ENCODE results near the gene RAB29. TPM values are rescaled to one million over a fixed set of nuclear protein-coding genes. Genes with fewer than 3 reads are reported as not detected.

The RAB29 gene
- total RNA-seq, 2 experiments from 2014 or later: 29.3 to 29.4 TPM

DNA sequence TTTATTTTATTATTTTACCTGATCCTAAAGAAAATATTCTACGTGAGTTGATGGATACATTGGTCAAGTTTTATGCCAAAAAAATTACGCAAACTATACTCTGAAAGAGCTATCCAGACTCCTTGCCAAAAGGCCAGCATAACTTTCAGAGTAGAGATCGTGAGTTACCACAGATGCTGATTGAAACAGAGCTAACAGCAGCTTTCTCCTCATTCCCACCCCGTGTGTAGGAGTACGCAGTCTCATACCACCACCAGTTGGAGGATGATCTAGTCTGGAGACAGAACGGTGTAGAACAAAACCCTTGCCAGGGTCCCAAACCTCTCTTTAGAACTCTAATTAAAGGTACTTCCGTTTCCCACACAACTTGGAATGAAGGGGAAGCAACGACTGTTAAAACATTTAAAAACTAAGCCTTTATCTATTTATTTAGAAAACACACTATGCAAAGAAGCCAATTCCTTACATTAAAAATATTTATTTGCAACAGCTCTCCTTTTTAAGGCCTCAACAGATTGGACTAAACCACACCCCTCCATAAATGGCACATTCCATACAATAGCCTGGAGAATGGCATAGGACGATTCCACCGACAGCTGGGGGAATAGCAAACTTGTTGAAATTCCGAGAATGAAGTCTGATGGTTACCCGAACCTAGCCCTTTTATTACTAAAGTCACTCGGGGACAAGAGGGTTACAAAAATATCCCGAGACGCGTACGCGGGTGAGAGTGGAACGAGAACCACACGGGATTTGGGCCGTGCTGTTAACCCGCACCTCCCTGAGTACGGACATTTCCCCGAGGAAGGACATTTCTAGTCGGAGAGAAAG, 26.7 kb downstream of the RAB29 start:
- H3K9me3 Mint-ChIP-seq (ENCODE audit: low read depth): no peaks in the 10 kb centered on the region
- peaks cover 34% of the 10 kb centered on the region for H3K36me3 Mint-ChIP-seq (ENCODE audit: low read depth)
- H3K4me3 Mint-ChIP-seq: peak overlapping the region; percentile 87
- peak overlapping the region; percentile 93 for H3K27ac Mint-ChIP-seq
- ATAC-seq (peak; percentile 15), DNase-seq (peak; percentile 65)
- POLR2A ChIA-PET: interaction anchor here (0.5 to 2.1 kb wide), 16 partner anchors 13 to 887 kb away, joined by 3 to 24 read pairs (median 4); partner anchors contain the start of genes DYRK3, ELK4, RAB29 and RBBP5
- intact Hi-C loops (cut with DNase I, micrococcal nuclease): loop anchor here (1.0 to 5.0 kb wide), 8 partner anchors 27 to 1242 kb away; partner anchors contain the start of genes RAB29 (in 2 of the 2), SLC41A1 (in 2 of the 2), DSTYK (in 1 of the 2) and ELK4 (in 1 of the 2)
- peaks cover 42% of the 10 kb centered on the region for H3K4me1 Mint-ChIP-seq
- no peaks in the 10 kb centered on the region for H3K27me3 Mint-ChIP-seq
- CTCF ChIA-PET: interaction anchor here (0.7 to 2.1 kb wide), 5 partner anchors 10 to 90 kb away, joined by 3 to 11 read pairs (median 3); no protein-coding TSS in a partner anchor

DNA sequence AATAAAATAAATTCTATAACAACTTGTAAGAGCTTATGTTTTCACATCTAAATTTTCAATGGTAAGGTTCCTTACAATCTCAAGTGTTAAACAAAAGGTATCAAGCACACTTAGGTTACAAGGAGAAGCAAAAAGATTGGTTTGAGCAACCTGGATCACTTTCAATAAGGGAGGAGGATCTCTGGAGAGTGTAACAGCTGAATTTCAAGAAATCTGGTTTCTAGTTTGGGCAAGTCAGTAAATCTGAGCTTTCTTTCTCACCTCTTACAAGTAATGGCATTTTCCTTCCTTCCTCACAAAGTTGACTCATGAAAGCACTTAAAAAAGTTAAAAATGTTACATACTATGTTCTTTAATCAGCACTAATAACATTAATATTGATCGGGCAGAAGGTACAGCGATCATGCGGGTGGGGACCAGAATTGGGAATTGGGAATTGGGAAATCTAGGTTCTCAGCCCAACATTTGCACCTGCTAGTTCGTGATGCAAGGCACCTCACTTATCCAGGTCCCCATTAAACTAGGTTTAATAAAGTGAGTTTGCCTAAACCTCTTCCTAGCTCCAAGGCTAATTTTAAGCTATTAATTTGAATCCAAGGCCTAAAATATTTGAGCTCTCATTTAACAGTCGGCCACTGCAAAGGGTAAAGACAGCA, 28.4 kb downstream of the RAB29 start:
- H3K4me3 Mint-ChIP-seq: peak overlapping the region; percentile 87
- no peak for DNase-seq
- intact Hi-C loops (cut with DNase I, micrococcal nuclease): loop anchor here in 1 of 2 experiments (1.0 to 5.0 kb wide), 2 partner anchors 12 to 535 kb away; partner anchors contain the start of gene DSTYK
- no peak for ATAC-seq
- H3K4me1 Mint-ChIP-seq: peaks cover 56% of the 10 kb centered on the region
- ChIA-PET POLR2A (interaction anchor here (1.2 kb wide), 1 partner anchor 26 kb away, joined by 9 read pairs; no protein-coding TSS in a partner anchor), CTCF (interaction anchor here (0.8 to 2.7 kb wide), 7 partner anchors 8 to 155 kb away, joined by 3 to 18 read pairs (median 4); no protein-coding TSS in a partner anchor)
- H3K27ac Mint-ChIP-seq: peak overlapping the region; percentile 37
- H3K27me3 Mint-ChIP-seq: no peaks in the 10 kb centered on the region
- H3K9me3 Mint-ChIP-seq (ENCODE audit: low read depth): no peaks in the 10 kb centered on the region
- H3K36me3 Mint-ChIP-seq (ENCODE audit: low read depth): peaks cover 37% of the 10 kb centered on the region

DNA sequence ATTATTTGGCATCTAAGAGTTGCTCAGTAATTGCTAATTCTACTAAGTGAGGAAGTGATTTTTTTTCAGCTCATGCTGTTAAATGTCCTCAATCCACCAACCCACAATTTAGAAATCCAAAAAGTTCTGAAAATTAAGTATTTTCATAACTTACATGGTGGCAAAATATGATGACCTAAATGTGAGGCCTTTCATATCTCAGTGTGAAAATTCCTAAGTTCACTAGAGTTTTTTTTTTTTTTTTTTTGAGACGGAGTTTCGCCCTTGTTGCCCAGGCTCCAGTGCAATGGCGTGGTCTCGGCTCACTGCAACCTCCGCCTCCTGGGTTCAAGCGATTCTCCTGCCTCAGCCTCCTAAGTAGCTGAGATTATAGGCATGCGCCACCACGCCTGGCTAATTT, 30.9 kb downstream of the RAB29 start:
- POLR2A ChIA-PET: interaction anchor here (1.5 kb wide), 1 partner anchor 33 kb away, joined by 4 read pairs; no protein-coding TSS in a partner anchor
- Mint-ChIP-seq H3K9me3 (ENCODE audit: low read depth) (no peaks in the 10 kb centered on the region), H3K27me3 (no peaks in the 10 kb centered on the region), H3K27ac (no peak overlapping the region), H3K36me3 (ENCODE audit: low read depth) (peaks cover 35% of the 10 kb centered on the region), H3K4me3 (no peak overlapping the region), H3K4me1 (peaks cover 59% of the 10 kb centered on the region)
- intact Hi-C loops (cut with DNase I, micrococcal nuclease): no loop called here
- DNase-seq (no peak), ATAC-seq (no peak)
- CTCF ChIA-PET: interaction anchor here (2.7 kb wide), 1 partner anchor 33 kb away, joined by 18 read pairs; no protein-coding TSS in a partner anchor

DNA sequence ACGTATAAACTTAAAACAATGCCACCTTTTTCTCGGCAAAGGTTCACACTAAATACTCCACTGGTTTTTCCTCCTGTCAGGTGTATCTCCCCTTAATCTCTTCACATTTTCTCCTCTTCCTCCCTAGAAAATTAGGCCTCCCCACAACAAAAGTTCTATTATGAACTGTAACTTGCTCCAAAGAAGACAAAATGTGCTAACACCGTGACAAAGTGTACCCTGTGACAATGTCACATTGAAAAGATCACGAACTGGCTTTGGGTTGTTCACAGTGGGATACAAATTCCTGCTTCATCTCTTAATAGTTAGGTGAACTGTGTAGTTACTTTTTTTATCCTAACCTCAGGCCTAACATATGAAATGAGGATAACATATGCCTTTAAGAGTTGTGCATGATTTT, 31.3 kb downstream of the RAB29 start:
- no peak overlapping the region for H3K4me3 Mint-ChIP-seq
- intact Hi-C loops (cut with DNase I, micrococcal nuclease): no loop called here
- CTCF ChIA-PET: interaction anchor here (0.6 to 0.7 kb wide), 2 partner anchors 87 to 154 kb away, joined by 3 to 4 read pairs; no protein-coding TSS in a partner anchor
- H3K27ac Mint-ChIP-seq: peak overlapping the region; percentile 23
- POLR2A ChIA-PET: no interaction called here
- DNase-seq: no peak
- no peaks in the 10 kb centered on the region for H3K9me3 Mint-ChIP-seq (ENCODE audit: low read depth)
- peaks cover 62% of the 10 kb centered on the region for H3K4me1 Mint-ChIP-seq
- no peak for ATAC-seq
- H3K27me3 Mint-ChIP-seq: no peaks in the 10 kb centered on the region
- H3K36me3 Mint-ChIP-seq (ENCODE audit: low read depth): peaks cover 38% of the 10 kb centered on the region

DNA sequence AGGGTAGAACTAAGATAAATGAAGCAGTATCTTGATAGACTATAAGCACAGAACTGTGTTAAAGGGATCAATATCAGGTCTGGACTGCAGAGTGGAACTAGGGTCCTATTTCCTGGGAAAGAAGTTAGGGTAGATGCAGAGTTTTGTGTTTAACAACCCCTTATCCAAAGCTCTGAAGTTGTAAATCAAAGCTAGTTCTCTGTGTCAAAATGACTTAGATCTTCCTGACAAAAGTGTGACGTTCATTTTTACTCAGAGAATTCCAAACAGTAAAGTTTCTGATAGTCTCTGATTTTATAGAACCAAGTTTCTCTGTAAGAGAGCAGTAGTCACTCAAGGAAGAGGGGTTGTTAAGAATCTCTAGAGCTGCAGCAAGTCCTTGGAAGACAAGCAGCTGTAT, 33.6 kb downstream of the RAB29 start:
- intact Hi-C loops (cut with DNase I, micrococcal nuclease): no loop called here
- no peaks in the 10 kb centered on the region for H3K27me3 Mint-ChIP-seq
- H3K4me3 Mint-ChIP-seq: no peak overlapping the region
- ChIA-PET CTCF (interaction anchor here (1.6 kb wide), 1 partner anchor 30 kb away, joined by 9 read pairs; no protein-coding TSS in a partner anchor), POLR2A (no interaction called here)
- H3K9me3 Mint-ChIP-seq (ENCODE audit: low read depth): no peaks in the 10 kb centered on the region
- no peak for ATAC-seq
- no peak for DNase-seq
- H3K36me3 Mint-ChIP-seq (ENCODE audit: low read depth): peaks cover 27% of the 10 kb centered on the region
- peaks cover 54% of the 10 kb centered on the region for H3K4me1 Mint-ChIP-seq
- no peak overlapping the region for H3K27ac Mint-ChIP-seq

- H3K4me1 Mint-ChIP-seq: peaks cover 46% of the 10 kb centered on the region
- POLR2A ChIA-PET: no interaction called here
- H3K27ac Mint-ChIP-seq: no peak overlapping the region
Observed at GRCh38 chr1:205739348-205740160, 35.7 kb downstream of the RAB29 start.

DNA sequence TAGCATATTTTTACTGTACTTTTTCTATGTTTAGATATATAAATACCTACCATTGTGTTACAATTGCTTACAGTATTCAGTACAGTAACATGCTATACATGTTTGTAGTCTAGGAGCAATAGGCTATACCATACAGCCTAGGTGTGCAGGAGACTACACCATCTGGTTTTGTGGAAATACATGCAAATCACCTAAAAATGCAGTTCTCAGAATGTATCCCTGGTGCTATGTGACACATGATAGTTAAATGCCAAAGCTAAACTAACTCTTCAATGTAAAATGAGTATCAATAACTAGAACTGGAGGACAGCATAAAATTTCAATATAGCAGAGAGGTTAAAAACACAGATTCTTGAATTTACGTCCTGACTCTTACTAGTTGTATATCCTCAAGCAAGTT, 40.1 kb downstream of the RAB29 start:
- POLR2A ChIA-PET: no interaction called here
- Mint-ChIP-seq H3K27me3 (no peaks in the 10 kb centered on the region), H3K36me3 (ENCODE audit: low read depth) (peaks cover 32% of the 10 kb centered on the region), H3K9me3 (ENCODE audit: low read depth) (no peaks in the 10 kb centered on the region), H3K4me1 (peaks cover 47% of the 10 kb centered on the region), H3K4me3 (no peak overlapping the region), H3K27ac (peak overlapping the region; percentile 17)
- ATAC-seq (no peak), DNase-seq (no peak)
- CTCF ChIA-PET: interaction anchor here (1.6 to 1.7 kb wide), 2 partner anchors 10 to 12 kb away, joined by 4 to 6 read pairs; no protein-coding TSS in a partner anchor
- intact Hi-C loops (cut with DNase I, micrococcal nuclease): loop anchor here in 1 of 2 experiments (1.0 kb wide), 1 partner anchor 12 kb away; no protein-coding TSS in a partner anchor

More at GRCh38 chr1:205739348-205740160, 35.7 kb downstream of the RAB29 start:
- CTCF ChIA-PET: interaction anchor here (0.6 to 2.2 kb wide), 6 partner anchors 9 to 179 kb away, joined by 3 to 5 read pairs (median 4); no protein-coding TSS in a partner anchor
- no peak for DNase-seq
- H3K27me3 Mint-ChIP-seq: no peaks in the 10 kb centered on the region
- no peaks in the 10 kb centered on the region for H3K9me3 Mint-ChIP-seq (ENCODE audit: low read depth)
- ATAC-seq: no peak
- H3K4me3 Mint-ChIP-seq: no peak overlapping the region
- peaks cover 27% of the 10 kb centered on the region for H3K36me3 Mint-ChIP-seq (ENCODE audit: low read depth)
- intact Hi-C loops (cut with DNase I, micrococcal nuclease): no loop called here

DNA sequence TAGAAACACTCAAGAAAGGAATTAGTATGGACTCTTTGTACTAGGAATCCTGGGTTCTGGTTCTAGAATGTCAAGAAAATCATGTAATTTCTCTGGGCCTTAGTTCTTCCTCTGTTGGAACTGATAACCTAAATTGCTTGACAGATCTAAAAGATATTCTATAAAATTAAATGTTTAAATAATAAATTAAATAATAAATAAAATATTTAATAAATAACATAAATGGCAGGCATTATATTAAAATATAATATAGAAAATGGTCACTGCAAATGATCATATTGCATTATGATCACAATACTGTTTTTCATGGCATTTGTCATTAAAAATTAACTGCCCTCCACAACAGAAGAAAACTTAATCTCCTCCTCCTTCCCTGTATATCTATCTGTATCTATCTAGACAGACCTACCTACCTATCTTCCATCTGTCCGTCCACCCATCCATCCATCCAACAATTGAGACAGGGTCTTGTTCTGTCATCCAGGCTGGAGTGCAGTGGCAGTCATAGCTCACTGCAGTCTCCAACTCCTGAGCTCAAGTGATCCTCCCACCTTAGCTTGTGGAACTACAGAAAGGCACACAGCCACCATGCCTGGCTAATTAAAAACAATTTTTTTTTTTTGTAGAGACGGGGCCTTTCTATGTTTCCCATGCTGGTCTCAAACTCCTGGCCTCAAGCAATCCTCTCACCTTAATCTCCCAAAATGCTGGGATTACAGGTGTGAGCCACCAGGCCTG, 41.7 kb downstream of the RAB29 start:
- Mint-ChIP-seq H3K4me3 (no peak overlapping the region), H3K4me1 (peaks cover 41% of the 10 kb centered on the region), H3K27me3 (no peaks in the 10 kb centered on the region), H3K27ac (peak overlapping the region; percentile 4), H3K9me3 (ENCODE audit: low read depth) (no peaks in the 10 kb centered on the region), H3K36me3 (ENCODE audit: low read depth) (peaks cover 30% of the 10 kb centered on the region)
- intact Hi-C loops (cut with DNase I, micrococcal nuclease): no loop called here
- DNase-seq (no peak), ATAC-seq (no peak)
- CTCF ChIA-PET: no interaction called here
- POLR2A ChIA-PET: no interaction called here

DNA sequence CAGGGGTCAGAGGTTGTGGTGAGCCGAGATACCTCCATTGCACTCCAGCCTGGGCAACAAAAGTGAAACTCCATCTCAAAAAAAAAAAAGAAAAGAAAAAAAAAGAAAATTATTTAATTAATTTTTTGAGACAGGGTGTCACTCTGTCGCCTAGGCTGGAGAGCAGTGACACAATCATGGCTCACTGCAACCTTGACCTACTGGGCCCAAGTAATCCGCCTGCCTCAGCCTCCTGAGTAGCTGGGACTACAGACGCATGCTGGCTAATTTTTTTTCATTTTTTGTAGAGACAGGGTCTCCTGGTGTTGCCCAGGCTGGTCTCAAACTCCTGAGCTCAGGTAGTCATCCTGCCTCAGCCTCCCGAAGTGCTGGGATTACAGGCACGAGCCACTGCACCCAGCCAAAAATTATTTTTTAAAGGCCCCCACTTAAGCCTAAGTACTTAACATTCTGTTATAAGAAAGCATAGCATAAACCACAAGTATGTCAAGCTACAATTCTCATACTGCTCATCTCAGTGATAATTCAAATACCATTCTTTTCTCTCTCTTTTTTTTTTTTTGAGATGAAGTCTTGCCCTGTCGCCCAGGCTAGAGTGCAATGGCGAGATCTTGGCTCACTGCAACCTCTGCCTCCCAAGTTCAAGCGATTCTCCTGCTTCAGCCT, 45.2 kb downstream of the RAB29 start:
- Mint-ChIP-seq H3K9me3 (ENCODE audit: low read depth) (no peaks in the 10 kb centered on the region), H3K27ac (peak overlapping the region; percentile 16), H3K4me1 (peaks cover 34% of the 10 kb centered on the region), H3K36me3 (ENCODE audit: low read depth) (peaks cover 39% of the 10 kb centered on the region), H3K4me3 (no peak overlapping the region), H3K27me3 (no peaks in the 10 kb centered on the region)
- DNase-seq (no peak), ATAC-seq (no peak)
- ChIA-PET CTCF (interaction anchor here (0.6 to 3.1 kb wide), 6 partner anchors 19 to 910 kb away, joined by 3 to 14 read pairs (median 3); partner anchors contain the start of gene SLC45A3), POLR2A (interaction anchor here (0.6 kb wide), 1 partner anchor 51 kb away, joined by 6 read pairs; no protein-coding TSS in a partner anchor)
- intact Hi-C loops (cut with DNase I, micrococcal nuclease): no loop called here

Measured in activated CD4-positive, alpha-beta T cell treated with anti-CD3 and anti-CD28 coated beads for 36 hours (primary cell).